Spinal cord (tissue), 10 donors: ENCODE data around the gene MYOCOS. TPM values are rescaled to one million over a fixed set of nuclear protein-coding genes. Genes with fewer than 3 reads are reported as not detected.
"Not testable (repeated sequence)": the region's sequence is repeated elsewhere in the genome, so short reads cannot be mapped to it uniquely, and the experiment has no call there.

Experiments used
- DNase-seq, 6 donors: peaks; one replicate each; pipeline versions ENCODE4 v3.0.0 to v3.0.0-alpha.2; 2013 to 2015; ENCODE audit warnings: low spot score in 6 of 6, low read depth in 4 of 6
- H3K27ac ChIP-seq: one replicate; pipeline ENCODE4 v1.5.1; 2013; ENCODE audit warnings: low read depth, low read length, control low read depth
- H3K27me3 ChIP-seq: one replicate; pipeline ENCODE4 v1.6.1; 2013; ENCODE audit warnings: low read length; ENCODE audit not compliant: control insufficient read depth, insufficient read depth
- H3K36me3 ChIP-seq: one replicate; pipeline ENCODE4 v1.6.1; 2013; ENCODE audit warnings: low read length; ENCODE audit not compliant: control insufficient read depth, insufficient read depth
- H3K4me1 ChIP-seq: one replicate; pipeline ENCODE4 v1.6.1; 2013; ENCODE audit warnings: low read length; ENCODE audit not compliant: control insufficient read depth, insufficient read depth
- H3K4me3 ChIP-seq: one replicate; pipeline ENCODE4 v1.5.1; 2013; ENCODE audit warnings: low read depth, low read length, control low read depth
- H3K9me3 ChIP-seq: one replicate; pipeline ENCODE4 v1.6.1; 2013; ENCODE audit warnings: low read length; ENCODE audit not compliant: control insufficient read depth, insufficient read depth
- whole genome bisulfite sequencing: methylation state at CpG from one replicate; pipeline ENCODE4 v1.1.5; 2013; ENCODE audit warnings: missing lambda C conversion rate; ENCODE audit not compliant: insufficient coverage; 5-methylcytosine and 5-hydroxymethylcytosine counted together
- polyA plus RNA-seq, 2 donors: library from polyadenylated mRNA; unstranded; fragments of 120-200 nt; gene quantifications; one replicate each; pipeline ENCODE4 v1.2.1, GENCODE V29; 2013; ENCODE audit not compliant: insufficient read length in 2 of 2
- total RNA-seq, 2 donors: library from RNA; depleted of rRNA in 1 of 2; stranded (reverse); fragments of 120-200 nt in 1 of 2; fragments of >200 nt in 1 of 2; gene quantifications; one replicate each; pipeline versions ENCODE4 v1.2.3 to v1.2.4, GENCODE V29; 2013 to 2014
- donor health status: healthy.

Gene MYOCOS
- total and polyA plus RNA-seq, 4 donors = 0.27 TPM; not detected in 3

DNA sequence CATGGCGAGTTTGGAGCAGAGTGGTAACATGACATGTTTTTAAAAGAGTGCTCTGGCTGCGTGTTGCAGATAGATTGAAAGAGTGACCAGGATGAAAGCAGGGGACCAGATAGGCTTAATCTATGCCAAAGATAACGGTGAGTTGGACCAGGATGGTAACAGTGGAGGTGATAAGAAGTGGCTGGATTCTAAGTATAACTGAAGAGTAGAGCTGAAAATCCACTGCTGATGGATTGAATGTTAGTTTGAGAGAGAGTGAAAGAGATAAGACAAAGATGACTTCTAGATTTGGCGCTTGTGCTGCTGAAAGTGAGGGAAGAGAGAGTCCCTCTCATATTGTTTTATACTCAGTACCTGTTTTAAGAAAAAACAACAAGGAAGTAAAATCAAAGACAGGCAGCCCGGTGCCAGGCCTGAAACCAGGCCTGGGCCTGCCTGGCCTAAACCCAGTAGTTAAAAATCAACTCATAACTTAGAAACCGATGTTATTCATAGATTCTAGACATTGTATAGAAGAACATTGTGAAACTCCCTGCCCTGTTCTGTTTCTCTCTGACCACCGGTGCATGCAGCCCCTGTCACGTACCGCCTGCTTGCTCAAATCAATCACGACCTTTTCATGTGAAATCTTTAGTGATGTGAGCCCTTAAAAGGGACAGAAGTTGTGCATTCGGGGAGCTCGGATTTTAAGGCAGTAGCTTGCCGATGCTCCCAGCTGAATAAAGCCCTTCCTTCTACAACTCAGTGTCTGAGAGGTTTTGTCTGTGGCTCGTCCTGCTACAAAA, 6.7 kb upstream of the MYOCOS start:
- not testable (repeated sequence) for H3K4me1 ChIP-seq, DNase-seq, H3K4me3 ChIP-seq, H3K36me3 ChIP-seq, H3K27me3 ChIP-seq, H3K9me3 ChIP-seq, H3K27ac ChIP-seq
- WGBS = 68% methylated on average over 4 of the region's 14 CpGs

GRCh38 chr1:171616586-171616985, 5.5 kb upstream of the MYOCOS start:
- Histone ChIP-seq H3K27ac (no peak overlapping the region), H3K4me3 (no peak overlapping the region), H3K9me3 (no peaks in the 10 kb centered on the region), H3K36me3 (no peaks in the 10 kb centered on the region), H3K4me1 (no peaks in the 10 kb centered on the region), H3K27me3 (no peaks in the 10 kb centered on the region)
- WGBS = 77% methylated on average over 1 of the region's 2 CpGs
- no peak for DNase-seq

- H3K4me3 ChIP-seq = no peak overlapping the region
- no peaks in the 10 kb centered on the region for H3K9me3 ChIP-seq
- DNase-seq = no peak
- no peaks in the 10 kb centered on the region for H3K4me1 ChIP-seq
- WGBS = 83% methylated on average over 2 of the region's 9 CpGs
- no peak overlapping the region for H3K27ac ChIP-seq
- no peaks in the 10 kb centered on the region for H3K27me3 ChIP-seq
- no peaks in the 10 kb centered on the region for H3K36me3 ChIP-seq
Measured at GRCh38 chr1:171623651-171624331, 1.7 kb downstream of the MYOCOS start.

DNA sequence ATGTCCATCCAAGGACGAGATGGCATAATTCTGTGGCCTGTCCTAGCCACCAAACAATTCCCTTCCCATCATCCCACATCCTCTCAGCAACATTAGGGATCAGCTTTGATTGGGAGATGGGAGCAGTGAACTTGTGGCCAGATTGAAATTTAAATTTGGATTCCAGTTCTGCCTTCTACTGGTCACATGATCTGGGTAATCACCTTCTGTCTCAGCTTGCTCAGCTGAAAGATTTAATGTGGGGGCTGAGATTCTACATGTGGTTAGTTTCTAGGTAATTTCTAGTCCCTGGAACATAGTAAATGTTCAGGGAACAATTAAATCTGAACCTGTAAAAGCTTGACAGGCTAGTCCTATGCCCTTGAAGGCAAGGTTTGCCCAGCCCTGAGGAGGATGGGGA, 3.2 kb downstream of the MYOCOS start:
- no peak overlapping the region for H3K4me3 ChIP-seq
- no peaks in the 10 kb centered on the region for H3K27me3 ChIP-seq
- no peaks in the 10 kb centered on the region for H3K4me1 ChIP-seq
- no peak overlapping the region for H3K27ac ChIP-seq
- WGBS = no CpG with 5 or more reads among the region's 1 CpG
- no peaks in the 10 kb centered on the region for H3K9me3 ChIP-seq
- DNase-seq = no peak
- no peaks in the 10 kb centered on the region for H3K36me3 ChIP-seq

DNA sequence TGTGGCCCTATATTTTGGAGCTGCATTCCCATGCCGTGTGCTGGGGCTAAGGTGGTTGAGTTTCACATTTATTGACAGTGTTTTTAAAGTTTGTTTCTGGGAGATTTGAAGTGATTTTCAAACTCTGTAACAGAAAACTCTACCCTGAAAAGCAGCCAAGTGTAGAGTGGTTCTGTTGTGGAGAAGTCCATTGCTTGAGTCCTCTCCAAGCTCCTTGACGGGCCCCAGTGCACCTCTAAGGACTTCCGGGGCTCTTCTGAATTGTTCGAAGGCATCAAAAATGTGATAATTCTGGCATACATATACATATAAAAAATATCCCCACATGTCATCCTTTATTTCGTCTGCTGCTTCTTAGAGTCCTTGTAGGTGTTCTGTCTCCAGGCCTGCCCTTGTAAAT, 5.0 kb downstream of the MYOCOS start:
- H3K27me3 ChIP-seq = no peaks in the 10 kb centered on the region
- WGBS = 100% methylated on average over 1 of the region's 5 CpGs
- no peaks in the 10 kb centered on the region for H3K4me1 ChIP-seq
- H3K36me3 ChIP-seq = no peaks in the 10 kb centered on the region
- H3K4me3 ChIP-seq = no peak overlapping the region
- no peak overlapping the region for H3K27ac ChIP-seq
- DNase-seq = no peak
- H3K9me3 ChIP-seq = no peaks in the 10 kb centered on the region

DNA sequence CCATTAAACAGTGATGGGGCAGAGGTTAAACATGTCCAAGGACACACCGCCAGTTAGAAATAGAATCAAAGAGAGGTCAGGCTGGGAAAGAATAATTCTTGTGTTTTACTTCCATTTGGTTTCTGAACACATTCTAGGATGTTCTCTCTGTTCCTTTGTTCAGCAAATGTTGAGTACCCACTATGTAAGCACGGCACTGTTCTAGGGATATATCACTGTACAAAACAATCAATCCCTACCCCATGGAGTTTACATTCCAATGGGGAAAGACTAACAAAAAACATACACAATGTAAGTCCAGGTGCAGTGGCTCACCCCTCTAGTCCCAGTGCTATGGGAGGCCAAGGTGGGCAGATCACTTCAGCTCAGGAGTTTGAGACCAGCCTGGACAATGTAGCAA, 6.2 kb downstream of the MYOCOS start:
- no peaks in the 10 kb centered on the region for H3K36me3 ChIP-seq
- no peak overlapping the region for H3K27ac ChIP-seq
- no CpG with 5 or more reads among the region's 2 CpGs for WGBS

DNA sequence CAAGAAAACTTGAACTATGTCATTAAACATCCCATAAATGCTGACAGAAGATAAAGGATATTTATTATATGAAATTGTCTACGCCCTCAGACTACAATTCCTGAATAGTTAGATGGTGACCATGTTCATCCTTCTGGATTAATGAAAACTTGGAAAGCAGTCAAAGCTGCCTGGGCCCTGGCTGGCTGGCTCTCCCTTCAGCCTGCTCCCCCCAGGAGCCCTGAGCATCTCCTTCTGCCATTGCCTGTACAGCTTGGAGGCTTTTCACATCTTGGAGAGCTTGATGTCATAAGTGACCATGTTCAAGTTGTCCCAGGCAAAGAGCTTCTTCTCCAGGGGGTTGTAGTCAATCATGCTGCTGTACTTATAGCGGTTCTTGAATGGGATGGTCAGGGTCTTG, 13.6 kb downstream of the MYOCOS start:
- Histone ChIP-seq H3K36me3 (no peaks in the 10 kb centered on the region), H3K9me3 (no peaks in the 10 kb centered on the region), H3K27me3 (no peaks in the 10 kb centered on the region), H3K27ac (no peak overlapping the region), H3K4me3 (no peak overlapping the region), H3K4me1 (no peaks in the 10 kb centered on the region)
- 93% methylated on average over 1 of the region's 2 CpGs for WGBS
- DNase-seq = no peak

More for the DNA sequence above, 6.2 kb downstream of the MYOCOS start:
- no peaks in the 10 kb centered on the region for H3K9me3 ChIP-seq
- no peak for DNase-seq
- H3K4me3 ChIP-seq = no peak overlapping the region
- H3K27me3 ChIP-seq = no peaks in the 10 kb centered on the region
- no peaks in the 10 kb centered on the region for H3K4me1 ChIP-seq

GRCh38 chr1:171636141-171636540, 14.1 kb downstream of the MYOCOS start:
- Histone ChIP-seq H3K36me3 (no peaks in the 10 kb centered on the region), H3K4me1 (no peaks in the 10 kb centered on the region), H3K4me3 (no peak overlapping the region), H3K27ac (no peak overlapping the region), H3K9me3 (no peaks in the 10 kb centered on the region), H3K27me3 (no peaks in the 10 kb centered on the region)
- DNase-seq = no peak
- 81% methylated on average over 9 of the region's 11 CpGs for WGBS

GRCh38 chr1:171637928-171638576, 16.0 kb downstream of the MYOCOS start:
- WGBS = 64% methylated on average over 2 of the region's 4 CpGs
- Histone ChIP-seq H3K4me1 (no peaks in the 10 kb centered on the region), H3K27me3 (no peaks in the 10 kb centered on the region), H3K4me3 (no peak overlapping the region), H3K27ac (no peak overlapping the region), H3K36me3 (no peaks in the 10 kb centered on the region), H3K9me3 (no peaks in the 10 kb centered on the region)
- no peak for DNase-seq
